Loucy (cell line): Measurements from ENCODE around the gene PPP6R1.

Experiments
- CTCF ChIP-seq: fragments of 200-600 bp; sonication (generic); conservative IDR thresholded peaks from 2 replicates; pipeline ENCODE4 v1.5.1; 2014; ENCODE audit warnings: mild to moderate bottlenecking, antibody characterized with exemption, low read length
- EZH2phosphoT487 ChIP-seq: fragments of 200-600 bp; IDR thresholded peaks from 2 replicates; pipeline ENCODE4 v1.6.1; 2018; ENCODE audit warnings: antibody characterized with exemption, mild to moderate bottlenecking, moderate library complexity, borderline replicate concordance

DNA sequence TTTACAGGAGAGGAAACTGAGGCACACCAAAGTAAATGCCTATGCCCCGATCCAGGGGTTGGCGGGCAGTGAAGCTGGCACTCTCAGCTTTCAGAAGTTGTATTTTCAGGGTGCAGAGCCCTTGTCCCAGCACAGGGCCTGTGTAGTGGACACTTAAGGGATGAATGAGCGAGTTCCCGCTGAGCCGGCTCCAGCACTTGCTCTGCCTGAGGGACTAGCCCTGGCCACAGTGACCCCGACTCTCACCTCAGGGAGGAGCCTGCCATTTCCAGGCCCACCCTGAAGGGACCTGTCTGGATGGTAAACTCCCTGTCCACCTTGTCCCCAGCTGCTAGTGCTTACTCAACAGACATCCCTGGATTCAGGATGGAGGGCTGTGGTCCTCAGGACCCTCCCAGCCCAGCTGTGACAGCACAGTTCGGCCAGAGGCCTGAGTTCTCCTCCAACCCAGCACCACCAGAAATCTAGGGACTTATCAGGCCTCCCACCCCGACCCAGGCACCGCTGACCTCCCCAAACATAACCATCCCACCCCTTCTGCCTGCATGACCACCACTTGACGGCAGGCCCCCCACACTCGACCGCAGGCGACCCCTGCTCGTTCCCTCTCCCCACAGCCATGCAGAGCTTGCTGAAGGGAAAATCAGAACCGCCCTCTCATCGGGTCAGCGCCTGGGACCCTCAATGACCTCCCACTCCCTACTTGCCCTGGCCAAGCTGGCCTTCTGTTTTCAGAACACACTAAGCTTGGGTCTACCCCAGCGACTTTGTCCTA lies 8.4 kb downstream of the PPP6R1 start:
- TF ChIP-seq CTCF: no peak
- TF ChIP-seq EZH2phosphoT487: no peak
